Measurements from ENCODE around the gene BRINP3. TPM values are rescaled to one million over a fixed set of nuclear protein-coding genes. Genes with fewer than 3 reads are reported as not detected.
A peak's percentile ranks its signal among the peaks of the same experiment; 100 is the strongest.
"Not testable (repeated sequence)": the region's sequence is repeated elsewhere in the genome, so short reads cannot be mapped to it uniquely, and the experiment has no call there.

Gene BRINP3
- total RNA-seq, 1 donor from 2014 or later: 14.4 TPM

DNA sequence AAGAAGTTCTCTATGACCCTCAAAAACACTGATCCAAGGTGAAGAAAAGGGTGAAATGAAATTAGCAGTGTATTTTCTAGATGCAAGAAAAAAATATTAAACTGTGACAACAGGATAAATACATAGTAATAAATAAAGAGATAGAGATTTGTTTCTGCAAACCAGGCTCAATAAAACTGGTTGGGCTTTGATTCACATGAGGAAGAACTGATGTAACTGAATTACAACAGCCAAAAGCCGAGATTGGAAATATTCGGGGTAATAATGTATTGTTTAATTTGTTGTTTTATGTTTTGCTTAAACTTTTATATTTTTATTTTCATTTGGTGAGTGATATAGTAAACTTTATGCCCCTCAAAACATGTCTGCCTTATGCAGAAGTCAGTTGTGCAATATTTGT is 285.0 kb downstream of the BRINP3 start:
- no peak for DNase-seq (ENCODE audit: low spot score)

DNA sequence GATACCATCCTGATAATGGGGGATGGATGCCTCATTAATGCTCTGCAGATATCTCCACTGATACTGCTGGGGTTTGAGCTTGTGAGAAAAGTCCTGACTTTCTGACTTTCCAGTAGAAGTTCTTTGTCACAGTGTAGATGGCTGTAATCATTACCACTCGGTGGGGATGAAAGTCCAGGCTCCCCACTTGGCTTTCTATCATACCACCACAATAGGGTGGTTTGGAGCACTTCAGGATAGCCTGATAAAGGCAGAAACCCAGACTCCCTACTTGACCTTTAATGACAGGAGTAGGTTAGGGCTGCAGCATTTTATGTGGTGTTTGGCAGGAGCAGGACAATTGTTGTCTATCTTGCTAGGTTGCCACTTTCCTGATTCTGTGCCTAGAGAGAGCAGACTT is 294.1 kb downstream of the BRINP3 start:
- DNase-seq (ENCODE audit: low spot score): no peak

DNA sequence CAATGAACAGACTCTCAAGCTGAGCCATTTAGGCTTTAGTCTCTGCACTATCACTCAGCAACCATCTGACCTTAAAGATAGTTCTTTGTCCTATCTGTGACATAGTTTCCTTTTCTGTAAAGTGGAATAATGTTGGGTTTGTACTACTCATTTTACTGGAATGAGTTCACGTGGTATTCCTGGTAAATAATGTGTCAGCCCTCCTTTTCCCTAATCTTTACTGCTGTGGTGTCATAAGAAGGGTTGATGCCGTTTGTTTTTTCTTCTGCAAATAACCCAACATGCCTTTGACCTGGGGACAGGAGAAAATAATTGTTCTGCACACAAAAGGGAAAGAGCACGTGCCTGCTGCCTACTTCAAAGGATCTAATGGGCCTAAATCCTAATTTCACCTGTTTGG is 297.8 kb downstream of the BRINP3 start:
- DNase-seq (ENCODE audit: low spot score): no peak

DNA sequence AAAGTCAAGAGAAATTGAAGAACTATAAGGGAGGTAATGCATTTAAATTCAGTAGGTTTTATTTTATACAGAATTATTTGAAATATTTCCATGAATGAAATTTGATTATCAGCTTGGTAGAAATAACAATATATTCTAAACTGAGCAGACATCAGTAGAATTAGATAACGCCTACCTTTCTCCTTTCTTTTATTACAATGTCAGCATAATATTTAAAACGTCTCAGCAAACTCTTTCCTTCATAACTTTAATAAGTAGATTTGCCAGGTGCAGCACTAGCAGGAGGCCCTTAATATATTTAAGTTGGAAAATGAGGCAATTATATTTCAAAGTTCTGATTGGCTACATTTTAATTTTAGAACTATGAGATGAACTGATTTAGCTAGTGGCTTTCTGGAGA is 298.8 kb downstream of the BRINP3 start:
- no peak for DNase-seq (ENCODE audit: low spot score)

DNA sequence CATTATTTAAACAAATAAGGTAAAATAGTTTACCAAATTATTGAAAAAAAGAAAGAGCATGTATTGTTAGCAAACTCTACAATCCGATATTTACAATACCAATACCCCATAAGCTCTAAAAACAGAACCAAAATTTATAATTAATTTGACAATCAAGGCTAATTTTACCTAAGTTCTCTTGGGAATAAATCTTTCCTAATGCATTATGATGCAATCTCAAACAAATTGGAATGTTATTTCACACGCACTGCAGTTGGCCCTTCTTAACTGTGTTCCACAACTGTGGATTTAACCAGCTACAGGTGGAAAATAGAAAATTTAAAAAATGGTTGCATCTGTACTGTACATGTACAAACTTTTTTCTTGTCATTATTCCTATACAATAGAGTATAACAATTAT is 300.1 kb downstream of the BRINP3 start:
- no peak for DNase-seq (ENCODE audit: low spot score)

DNA sequence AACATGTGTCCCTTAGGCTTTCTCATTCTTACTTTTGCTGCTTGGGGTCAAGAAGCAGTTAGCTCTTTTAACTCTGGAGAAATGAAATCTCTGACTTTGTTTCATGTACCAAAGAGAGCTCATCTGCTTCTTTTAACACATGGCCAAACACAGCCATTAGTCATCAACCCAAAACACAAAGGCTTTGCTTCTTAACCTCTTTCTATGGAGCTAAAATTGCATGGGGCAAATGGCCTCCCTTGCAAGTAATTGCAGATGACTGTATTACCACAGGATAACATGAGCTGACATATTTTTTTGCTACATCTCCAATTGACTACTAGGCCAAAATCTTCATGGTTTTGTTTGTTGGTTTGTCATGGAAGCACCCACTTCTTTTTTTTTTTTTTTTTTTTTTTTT is 300.9 kb downstream of the BRINP3 start:
- DNase-seq (ENCODE audit: low spot score): no peak

DNA sequence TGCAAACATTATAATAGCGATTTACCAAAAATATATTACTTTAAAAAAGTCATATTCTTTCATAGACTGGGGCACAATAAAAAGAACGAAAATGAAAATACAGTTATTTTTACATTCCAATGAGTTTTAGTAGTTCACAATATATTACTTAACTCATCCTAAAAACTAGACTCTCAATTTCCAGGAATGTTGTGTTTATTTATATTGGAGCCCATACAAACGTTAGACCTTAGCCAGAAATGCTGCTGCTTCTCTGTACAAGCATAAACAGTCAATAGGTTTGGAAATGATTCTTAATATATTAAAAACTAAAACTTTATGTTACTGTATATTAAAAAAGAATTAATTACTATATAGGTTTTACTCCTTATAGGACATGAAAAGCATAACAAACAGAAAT is 302.3 kb downstream of the BRINP3 start:
- DNase-seq (ENCODE audit: low spot score): no peak

DNA sequence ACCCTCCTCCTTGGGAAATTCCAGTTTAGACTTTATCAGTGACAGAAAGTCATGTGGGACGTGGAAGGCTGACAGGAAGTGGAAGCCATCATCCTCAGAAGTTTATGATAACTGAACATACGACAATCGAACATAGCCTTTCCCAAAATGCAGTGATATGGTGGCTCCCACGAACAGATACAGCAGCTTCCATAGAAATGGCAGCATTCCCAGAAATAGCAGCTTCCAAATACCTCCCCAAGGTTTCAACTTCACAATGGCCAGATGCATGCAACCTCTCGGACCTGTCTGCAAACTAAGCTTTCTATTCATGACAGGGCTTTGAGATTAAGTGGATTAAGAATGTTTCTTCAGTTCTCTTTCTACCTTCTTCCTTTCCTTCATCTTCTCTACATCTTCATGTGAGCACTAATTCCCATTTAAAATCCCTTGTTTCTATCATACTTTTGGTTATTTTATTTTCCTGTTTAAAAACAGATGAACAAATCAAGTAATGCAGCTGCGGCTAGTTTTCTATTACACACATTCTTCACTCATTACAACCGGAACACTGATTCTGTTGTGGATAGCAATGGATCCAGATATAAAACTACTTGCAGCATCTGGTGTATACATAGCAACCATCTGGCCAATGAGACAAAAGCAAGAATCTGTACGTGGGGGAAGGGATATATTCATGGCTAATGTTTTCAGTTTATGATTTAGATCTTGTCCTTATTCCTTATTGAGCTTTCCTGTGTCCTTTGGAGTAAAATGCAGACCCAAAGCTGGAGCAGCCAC is 304.8 kb downstream of the BRINP3 start:
- DNase-seq (ENCODE audit: low spot score): no peak

DNA sequence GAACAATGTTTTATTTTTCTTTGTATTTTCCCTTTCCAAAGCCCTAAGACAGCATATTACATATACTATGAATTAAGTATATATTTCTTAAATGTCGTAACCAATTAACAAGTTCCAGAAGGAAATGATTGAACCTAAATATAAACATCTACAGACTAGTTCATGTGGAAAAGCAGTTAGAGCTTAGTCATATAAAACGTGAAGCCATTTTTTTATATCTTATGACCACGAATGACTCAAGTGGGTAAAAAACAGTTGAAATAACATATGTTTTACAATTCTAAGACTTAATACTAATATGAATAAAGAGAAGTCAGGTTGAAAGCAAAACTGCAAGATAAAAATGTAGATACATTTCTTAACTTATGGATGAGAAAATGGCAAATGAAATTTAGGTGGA is 307.3 kb downstream of the BRINP3 start:
- DNase-seq (ENCODE audit: low spot score): no peak

DNA sequence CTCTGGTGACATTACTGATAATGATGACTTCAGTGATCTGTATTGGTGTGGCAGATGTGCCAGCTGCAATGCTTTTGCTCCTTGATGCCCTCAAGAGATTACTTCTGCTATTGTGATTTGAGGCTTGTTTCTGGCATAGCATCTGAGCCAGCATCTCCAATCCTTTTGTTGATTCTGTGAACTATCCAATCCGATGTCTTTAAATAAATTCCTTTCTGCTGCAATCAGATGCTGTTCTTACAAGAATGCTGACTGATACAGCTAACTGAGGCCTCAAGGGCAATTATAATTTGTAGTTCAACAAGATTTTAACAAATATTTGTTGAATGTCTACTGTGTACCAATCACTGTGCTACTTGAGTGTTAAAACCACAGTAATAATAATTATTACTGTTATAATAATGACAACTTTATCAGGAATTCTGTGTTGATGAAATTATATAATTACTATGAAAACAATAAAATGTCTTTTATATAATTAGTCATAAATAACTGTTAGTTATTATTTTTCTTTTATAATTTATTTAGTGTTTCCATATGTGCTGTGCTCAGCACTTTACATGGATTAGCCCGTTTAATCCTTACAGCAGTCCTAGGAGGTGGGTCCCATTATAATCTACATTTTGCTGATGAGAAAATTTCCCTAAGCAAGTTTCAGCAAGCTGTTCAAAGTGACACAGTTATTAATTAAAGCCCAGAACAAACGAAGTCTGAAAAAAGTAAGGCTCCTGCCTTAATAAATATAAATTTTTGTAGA is 308.2 kb downstream of the BRINP3 start:
- no peak for DNase-seq (ENCODE audit: low spot score)

DNA sequence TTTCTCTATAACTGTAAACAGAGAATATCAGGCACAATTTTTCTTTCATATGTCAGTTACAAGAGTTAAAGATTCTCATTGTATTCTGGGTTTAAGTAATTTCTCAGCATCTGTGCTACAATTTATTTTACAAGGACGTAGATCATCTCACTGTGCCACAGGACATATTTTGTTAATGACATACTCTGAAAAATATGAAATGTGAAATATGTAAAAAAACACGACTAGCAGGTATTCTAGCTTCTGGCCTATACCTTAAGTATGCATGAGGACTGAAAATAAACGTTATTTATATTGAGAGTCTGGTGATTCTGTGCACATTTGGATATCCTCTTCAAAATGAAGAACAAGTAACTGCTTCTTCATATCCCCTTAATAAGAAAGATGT is 308.8 kb downstream of the BRINP3 start:
- peak; percentile 44 for DNase-seq (ENCODE audit: low spot score)

DNA sequence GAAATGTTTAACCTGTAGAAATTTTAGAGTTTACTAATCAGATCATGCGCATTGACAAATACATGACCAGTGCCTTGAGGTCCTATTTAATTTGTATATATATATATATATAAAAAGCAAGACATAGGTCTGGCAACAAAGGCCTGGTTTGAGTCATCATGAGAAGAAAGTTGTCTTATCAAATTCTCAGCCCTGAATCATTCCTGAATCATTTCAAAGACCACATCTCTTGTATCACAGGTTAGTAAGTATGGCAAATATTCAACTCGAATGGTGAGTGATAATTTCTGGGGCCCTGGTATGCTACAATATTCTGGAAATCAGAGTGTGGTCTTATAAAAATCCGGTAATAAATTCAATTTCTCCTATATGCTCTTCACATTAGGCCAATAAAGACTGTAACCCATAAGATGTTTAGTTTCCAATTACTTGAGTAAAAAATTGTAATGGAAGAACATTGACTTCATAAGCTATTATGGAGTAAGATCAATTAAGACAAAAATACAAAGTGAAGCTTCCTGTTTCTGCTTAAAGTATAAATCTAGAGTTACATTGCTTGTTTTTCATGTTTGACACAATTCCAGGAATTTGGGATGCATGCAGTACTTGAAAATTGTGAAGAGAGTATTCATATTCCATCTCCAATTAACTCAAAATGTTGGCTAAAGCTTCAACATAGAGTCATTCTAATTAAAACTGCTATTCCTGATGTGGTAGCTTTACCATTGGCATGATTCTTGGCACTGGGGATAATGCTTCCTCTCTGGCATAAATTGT is 309.4 kb downstream of the BRINP3 start:
- DNase-seq (ENCODE audit: low spot score): no peak

DNA sequence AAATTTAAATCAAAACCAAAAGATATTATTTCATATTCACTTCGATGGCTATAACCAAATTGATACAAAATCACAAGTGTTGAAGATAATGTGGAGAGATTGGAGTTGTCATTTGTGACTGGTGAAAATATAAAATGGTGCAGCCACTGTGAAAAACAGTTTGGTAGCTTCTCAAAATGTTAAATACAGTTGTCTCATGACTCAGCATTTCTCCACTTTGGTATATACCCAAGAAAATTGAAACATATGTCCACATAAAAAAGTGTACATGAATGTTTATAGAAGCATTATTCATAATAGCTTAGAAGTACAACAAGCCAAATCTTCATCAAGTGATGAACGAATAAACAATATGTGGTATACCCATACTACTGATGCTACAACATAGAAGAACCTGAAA is 318.5 kb downstream of the BRINP3 start:
- no peak for DNase-seq (ENCODE audit: low spot score)

DNA sequence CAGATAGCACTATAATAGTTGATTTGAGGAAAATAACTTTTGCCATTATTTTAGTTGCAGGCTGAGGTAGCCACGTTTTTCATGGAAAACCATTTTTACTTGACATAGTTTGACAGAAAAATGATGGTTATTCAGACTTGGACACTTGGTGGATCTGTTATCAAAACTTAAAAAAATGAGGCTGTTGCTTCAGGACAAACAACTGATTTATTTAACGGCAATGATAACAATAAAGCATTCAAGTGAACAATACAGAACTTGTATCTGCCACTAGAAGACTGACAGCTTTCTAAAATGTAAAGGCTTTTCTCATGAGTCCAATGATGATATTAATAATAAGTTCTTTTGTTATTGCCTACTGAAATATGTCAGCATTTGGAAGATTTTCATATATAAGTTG is 322.9 kb downstream of the BRINP3 start:
- DNase-seq (ENCODE audit: low spot score): no peak

DNA sequence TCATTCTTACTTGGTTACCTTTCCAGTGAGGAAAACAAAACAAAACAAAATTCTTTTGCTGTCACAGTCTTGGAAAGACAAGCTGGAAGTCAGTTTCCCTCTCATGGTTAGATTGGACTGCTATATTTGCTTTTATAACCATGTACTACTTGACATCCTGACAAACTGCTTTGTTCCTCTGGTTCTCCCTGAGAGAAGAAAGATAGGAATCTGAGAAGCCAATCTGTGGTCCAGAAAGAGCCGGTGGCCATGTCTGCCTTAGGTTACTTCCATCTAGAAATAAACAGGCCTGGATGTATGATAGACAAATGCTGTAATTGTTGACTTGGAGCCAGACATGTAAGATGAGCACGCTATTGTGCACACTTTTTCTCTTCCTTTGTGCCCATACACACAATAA is 330.0 kb downstream of the BRINP3 start:
- DNase-seq (ENCODE audit: low spot score): no peak

DNA sequence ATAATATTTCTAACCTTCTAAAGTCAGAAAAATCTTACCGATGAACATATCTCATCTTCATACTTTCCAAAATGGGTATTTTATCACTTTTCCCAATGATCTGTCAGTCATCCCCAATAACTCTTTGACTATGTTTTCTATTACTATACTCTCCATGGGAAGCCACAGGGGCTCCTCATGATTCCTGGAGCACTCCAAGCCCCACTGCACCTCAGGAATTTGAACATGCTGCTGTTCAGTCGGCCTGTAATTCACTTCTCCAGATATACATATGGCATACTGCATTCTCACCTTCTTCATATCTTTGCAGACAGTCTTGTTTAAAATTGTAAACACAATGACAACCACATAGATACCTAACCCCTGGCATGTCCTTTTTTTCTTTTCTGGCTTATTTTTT is 333.0 kb downstream of the BRINP3 start:
- DNase-seq (ENCODE audit: low spot score): no peak

DNA sequence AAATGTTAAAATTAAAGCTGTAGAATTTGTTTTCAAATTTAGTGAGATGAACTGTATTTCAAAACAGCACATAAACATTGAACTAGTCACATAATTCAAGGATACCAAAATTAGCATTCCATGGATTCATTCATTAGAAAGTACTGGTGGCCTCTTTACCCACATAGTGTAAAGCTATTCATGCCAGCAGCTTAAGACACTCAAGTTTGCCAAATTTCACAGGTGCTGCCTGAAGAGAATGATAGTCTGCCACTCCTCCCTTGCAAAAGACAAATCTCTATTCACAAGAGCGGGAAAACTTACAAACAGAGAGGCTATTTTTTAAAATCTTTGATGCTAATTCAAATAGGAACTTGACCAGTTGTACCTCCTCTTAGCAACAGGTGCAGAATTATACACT is 337.0 kb downstream of the BRINP3 start:
- no peak for DNase-seq (ENCODE audit: low spot score)

DNA sequence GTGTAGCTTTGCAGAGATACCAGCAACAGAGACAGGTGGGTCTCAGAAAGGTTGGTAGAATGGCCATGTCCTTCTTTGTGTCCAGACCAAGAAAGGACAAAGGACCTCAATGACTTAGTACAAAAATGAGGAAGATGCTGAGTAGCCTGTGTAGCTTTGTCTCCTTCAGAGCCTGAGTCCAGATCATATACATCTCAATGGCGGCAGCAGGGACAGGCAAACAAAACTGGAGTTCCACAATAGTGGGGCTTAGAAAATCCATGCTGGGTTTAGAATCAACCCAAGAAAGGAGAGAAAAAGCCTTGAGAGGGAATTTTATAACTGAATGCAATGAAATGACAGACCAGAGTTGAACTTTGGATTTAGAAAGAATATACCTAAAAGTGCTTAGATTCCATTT is 339.0 kb downstream of the BRINP3 start:
- no peak for DNase-seq (ENCODE audit: low spot score)

DNA sequence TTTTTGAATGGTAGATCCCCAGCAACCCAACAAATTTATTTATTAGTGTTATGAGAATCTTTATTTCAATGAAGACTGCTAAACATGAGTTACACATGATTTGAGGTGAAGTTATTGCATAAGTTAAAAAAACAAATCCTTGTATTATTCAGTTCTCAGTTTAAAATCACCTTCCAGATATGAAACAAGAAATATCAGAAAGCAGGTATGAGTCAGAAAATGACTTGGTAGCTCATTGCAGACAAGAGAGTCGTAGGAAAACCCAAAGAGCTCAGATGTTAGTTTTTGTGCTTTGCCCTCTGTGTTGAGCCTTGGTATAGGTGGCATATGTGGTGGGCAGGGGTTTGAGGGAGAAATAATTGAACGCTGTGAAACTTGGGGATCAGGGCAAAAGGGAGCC is 339.4 kb downstream of the BRINP3 start:
- DNase-seq (ENCODE audit: low spot score): no peak

DNA sequence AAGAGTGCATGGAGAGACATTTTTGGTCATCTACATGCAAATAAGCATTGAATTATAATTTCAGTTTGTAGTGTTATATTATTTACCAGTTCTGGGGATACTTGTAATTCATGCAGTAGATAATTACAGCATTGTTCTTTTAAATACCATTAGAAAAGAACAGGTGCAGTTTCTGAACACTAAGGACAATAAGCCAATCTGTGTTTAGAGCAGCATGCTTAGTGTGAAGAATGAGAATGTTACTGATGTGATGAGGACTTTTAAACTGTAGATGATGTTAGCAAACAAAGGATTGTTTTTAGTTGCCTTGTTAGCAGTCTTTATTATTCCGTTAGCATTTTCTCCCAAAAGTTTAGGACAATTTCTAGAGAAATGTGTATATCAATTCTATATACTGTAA is 348.3 kb downstream of the BRINP3 start:
- no peak for DNase-seq (ENCODE audit: low spot score)

DNA sequence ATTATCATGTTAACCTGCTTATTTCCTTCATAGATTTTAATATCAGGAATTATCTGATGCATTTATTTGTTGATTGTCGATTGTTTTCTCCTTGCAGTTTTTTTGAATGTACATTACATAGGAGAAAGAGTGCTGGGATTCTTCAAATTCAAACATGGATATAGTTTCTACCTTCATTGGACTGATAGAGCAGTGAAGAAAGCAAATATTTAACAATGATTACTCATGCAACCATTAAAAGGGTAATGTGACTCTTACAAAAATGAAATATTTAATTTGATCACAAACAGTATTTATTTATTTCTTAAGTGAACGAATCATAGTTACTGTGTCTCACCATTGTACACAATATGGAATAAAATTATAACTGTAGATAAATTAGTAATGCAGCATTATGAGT is 350.9 kb downstream of the BRINP3 start:
- DNase-seq (ENCODE audit: low spot score): no peak

DNA sequence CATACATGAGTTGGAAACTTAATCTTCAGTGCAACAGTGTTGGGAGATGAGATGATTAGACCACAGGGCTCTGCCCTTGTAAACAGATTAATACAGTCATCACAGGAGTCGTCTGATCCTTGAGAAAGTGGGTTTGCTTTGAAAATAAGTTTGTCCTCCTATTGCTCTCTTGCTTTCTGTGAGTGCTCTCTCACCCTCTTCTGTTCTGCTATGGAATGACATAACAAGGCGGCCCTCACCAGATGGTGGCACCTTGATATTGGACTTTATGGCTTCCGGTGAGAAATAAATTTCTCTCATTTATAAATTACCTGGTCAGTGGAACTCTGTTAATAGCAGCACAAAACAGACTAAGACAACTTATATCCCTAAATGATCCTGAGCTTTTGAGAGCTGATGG is 353.6 kb downstream of the BRINP3 start:
- no peak for DNase-seq (ENCODE audit: low spot score)

DNA sequence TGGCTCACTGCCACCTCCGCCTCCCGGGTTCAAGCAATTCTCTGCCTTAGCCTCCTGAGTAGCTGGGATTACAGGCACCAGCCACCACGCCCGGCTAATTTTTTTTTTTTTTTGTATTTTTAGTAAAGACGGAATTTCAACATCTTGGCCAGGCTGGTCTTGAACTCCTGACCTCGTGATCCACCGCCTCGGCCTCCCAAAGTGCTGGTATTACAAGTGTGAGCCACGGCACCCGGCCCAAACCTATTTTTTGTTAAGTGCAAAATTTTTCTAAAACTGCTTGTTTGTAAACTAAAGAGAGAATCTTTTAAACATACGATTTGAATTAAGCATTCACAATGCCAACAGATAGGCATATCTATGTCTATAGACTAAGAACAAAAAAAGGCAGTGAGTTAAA is 357.1 kb downstream of the BRINP3 start:
- DNase-seq (ENCODE audit: low spot score): not testable (repeated sequence)

Measured in umbilical cord (tissue), 2 donors.